ENCODE data around the gene ZNF267.
A peak's percentile ranks its signal among the peaks of the same experiment; 100 is the strongest.
"Not testable (repeated sequence)": the region's sequence is repeated elsewhere in the genome, so short reads cannot be mapped to it uniquely, and the experiment has no call there.

The ZNF267 gene

DNA sequence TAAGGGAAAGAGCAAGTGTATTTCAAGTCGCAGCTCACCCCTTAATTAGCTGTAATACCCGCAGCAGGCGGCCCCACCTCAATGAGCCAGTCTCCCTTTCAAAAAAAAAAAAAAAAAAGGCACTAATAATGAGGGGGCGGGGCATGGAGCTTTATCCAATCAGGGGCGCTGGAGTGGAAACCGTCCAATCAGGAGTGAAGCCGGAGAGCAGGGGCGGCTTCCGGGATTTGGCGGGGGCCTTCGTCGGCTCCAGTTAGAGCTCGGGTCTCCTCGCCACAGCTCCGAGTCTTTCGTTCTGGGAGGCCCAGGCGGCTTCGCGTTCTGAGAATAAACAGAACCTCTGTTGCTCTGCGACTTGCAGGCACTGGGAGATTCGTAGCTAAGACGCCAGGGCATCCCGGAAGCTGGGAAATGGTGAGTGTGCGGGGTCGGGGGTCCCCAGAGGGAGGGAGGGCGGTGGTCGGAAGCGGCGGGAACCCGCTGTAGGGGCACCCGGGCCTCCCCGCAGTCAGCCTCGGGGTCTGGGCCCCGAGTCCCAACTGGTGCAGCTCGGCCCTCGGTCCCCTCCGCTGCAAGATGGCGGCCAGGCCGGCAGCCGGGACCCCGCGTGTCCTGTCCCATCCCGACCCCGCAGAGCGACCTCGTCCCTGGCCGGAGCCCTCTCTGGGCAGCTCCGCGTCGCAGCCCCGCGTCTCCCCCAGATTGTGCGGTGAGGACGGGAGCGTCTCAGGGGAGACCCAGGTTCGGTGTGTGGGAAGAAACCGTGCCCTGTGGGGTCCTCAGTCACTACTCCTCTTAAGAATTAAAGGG lies at the start of gene ZNF267:
ZNF267 (plus strand) TSS at position 252 of the 810 bp plus-strand sequence; CDS start at position 412, 160 bp downstream.
- Histone ChIP-seq H3K36me3 (ENCODE audit: insufficient read depth, low read length) (no peaks in the 10 kb centered on the region), H3K9ac (ENCODE audit: low read length) (peak within 1 kb of the TSS; percentile 87), H3K4me1 (ENCODE audit: insufficient read depth, low read length) (peaks cover 37% of the 10 kb centered on the region), H3K27me3 (ENCODE audit: control insufficient read depth in 1 of 2, insufficient read depth in 2 of 2, low read length in 2 of 2) (no peaks in the 10 kb centered on the region), H3K27ac (ENCODE audit: low read depth, low read length) (peak within 1 kb of the TSS; percentile 99), H3K4me3 (ENCODE audit: low read depth in 1 of 2, low read length in 2 of 2) (peak within 1 kb of the TSS; percentile 82 to 99), H3K9me3 (ENCODE audit: low read length) (no peaks in the 10 kb centered on the region)

DNA sequence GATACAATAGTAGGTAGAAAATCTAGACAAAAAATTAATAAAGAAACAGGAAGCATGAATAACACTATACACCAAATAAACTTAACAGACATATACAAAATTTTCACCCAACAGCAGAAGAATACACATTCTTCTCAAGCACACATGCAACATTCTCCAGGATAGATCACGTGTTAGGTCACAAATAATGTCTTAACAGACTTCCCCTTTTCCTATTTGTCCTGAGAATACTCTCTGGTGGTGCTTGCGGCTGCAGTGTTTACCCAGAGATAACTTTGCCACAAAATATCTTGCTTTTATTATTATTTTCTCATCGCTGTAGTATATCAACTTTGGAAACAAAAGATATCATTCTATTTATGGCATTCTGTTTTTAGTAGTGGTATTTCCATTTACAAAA lies 40.6 kb upstream of the ZNF267 start:
- no peak overlapping the region for H3K27ac ChIP-seq (ENCODE audit: low read depth, low read length)
- no peaks in the 10 kb centered on the region for H3K27me3 ChIP-seq (ENCODE audit: control insufficient read depth in 1 of 2, insufficient read depth in 2 of 2, low read length in 2 of 2)
- H3K9me3 ChIP-seq (ENCODE audit: low read length): no peaks in the 10 kb centered on the region
- no peak overlapping the region for H3K4me3 ChIP-seq (ENCODE audit: low read depth in 1 of 2, low read length in 2 of 2)
- no peaks in the 10 kb centered on the region for H3K4me1 ChIP-seq (ENCODE audit: insufficient read depth, low read length)
- no peak overlapping the region for H3K9ac ChIP-seq (ENCODE audit: low read length)
- no peaks in the 10 kb centered on the region for H3K36me3 ChIP-seq (ENCODE audit: insufficient read depth, low read length)

DNA sequence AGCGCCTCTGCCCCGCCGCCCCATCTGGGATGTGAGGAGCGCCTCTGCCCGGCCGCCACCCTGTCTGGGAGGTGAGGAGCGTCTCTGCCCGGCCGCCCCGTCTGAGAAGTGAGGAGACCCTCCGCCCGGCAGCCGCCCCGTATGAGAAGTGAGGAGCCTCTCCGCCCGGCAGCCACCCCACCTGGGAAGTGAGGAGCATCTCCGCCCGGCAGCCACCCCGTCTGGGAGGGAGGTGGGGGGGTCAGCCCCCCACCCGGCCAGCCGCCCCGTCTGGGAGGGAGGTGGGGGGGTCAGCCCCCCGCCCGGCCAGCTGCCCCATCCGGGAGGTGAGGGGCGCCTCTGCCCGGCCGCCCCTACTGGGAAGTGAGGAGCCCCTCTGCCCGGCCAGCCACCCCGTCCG lies 37.2 kb upstream of the ZNF267 start:
- not testable (repeated sequence) for H3K9ac ChIP-seq (ENCODE audit: low read length); H3K9me3 ChIP-seq (ENCODE audit: low read length); H3K4me1 ChIP-seq (ENCODE audit: insufficient read depth, low read length); H3K27me3 ChIP-seq (ENCODE audit: control insufficient read depth in 1 of 2, insufficient read depth in 2 of 2, low read length in 2 of 2); H3K27ac ChIP-seq (ENCODE audit: low read depth, low read length); H3K36me3 ChIP-seq (ENCODE audit: insufficient read depth, low read length); H3K4me3 ChIP-seq (ENCODE audit: low read depth in 1 of 2, low read length in 2 of 2)

DNA sequence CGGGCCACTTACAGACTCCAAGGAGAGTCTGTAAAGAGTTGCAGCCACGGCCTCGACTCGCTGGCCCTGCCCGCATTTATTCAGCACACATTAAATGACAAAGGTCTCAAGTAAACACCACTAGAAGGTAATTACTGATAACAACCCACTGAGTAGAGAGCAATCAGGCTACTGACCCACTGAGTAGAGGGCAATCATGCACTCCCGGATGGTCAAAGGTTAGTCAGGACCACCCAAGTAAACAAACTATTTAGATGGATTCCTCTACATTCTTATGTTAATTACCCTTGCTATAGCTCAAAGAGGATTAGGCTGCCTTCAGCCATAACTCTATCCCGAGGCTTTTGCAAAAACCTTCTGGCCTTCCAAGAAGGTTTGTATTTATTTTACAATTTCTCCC lies 30.7 kb upstream of the ZNF267 start:
- Histone ChIP-seq H3K4me1 (ENCODE audit: insufficient read depth, low read length) (no peaks in the 10 kb centered on the region), H3K36me3 (ENCODE audit: insufficient read depth, low read length) (no peaks in the 10 kb centered on the region), H3K4me3 (ENCODE audit: low read depth in 1 of 2, low read length in 2 of 2) (no peak overlapping the region), H3K9ac (ENCODE audit: low read length) (no peak overlapping the region), H3K27me3 (ENCODE audit: control insufficient read depth in 1 of 2, insufficient read depth in 2 of 2, low read length in 2 of 2) (no peaks in the 10 kb centered on the region), H3K27ac (ENCODE audit: low read depth, low read length) (no peak overlapping the region), H3K9me3 (ENCODE audit: low read length) (no peaks in the 10 kb centered on the region)

DNA sequence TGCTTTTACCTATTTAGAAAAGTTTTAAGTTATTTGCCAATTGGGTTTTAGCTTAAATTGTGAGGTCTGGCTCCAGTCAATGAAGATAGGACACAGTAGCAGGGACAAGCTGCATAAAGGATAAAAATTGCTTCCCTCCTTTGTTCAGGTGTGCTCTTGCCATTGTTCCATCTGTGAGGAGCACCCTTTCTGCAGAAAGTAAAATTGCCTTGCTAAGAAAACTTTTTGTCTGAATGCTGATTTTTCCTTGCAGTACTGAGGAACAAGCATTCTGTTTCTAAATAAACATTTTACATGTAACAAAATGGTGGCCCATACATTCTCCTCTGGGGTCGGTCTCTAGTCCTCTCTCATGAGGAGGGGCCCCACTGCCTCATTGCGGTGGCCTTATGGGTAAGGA lies 25.0 kb upstream of the ZNF267 start:
- H3K27ac ChIP-seq (ENCODE audit: low read depth, low read length); H3K36me3 ChIP-seq (ENCODE audit: insufficient read depth, low read length); H3K4me3 ChIP-seq (ENCODE audit: low read depth in 1 of 2, low read length in 2 of 2); H3K27me3 ChIP-seq (ENCODE audit: control insufficient read depth in 1 of 2, insufficient read depth in 2 of 2, low read length in 2 of 2); H3K9me3 ChIP-seq (ENCODE audit: low read length); H3K9ac ChIP-seq (ENCODE audit: low read length); H3K4me1 ChIP-seq (ENCODE audit: insufficient read depth, low read length): not testable (repeated sequence)

DNA sequence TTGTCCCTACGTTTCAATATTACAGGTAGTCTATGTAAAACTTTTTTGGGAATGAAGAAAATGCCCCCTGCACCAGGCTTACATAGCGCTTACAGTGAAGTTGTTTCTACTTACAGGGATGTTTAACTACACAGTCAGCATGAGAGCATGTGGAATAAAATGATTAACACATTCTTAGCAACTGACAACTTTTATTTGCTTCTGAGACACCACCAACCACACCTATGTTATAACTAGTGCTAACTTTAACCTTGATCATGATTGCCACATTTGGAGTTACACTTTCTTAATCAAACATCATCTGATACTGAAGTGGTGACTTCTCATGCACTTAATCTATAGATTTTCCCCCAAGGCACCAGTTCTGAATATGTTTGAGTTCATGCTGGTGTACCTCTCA lies 20.3 kb upstream of the ZNF267 start:
- Histone ChIP-seq H3K36me3 (ENCODE audit: insufficient read depth, low read length) (no peaks in the 10 kb centered on the region), H3K27me3 (ENCODE audit: control insufficient read depth in 1 of 2, insufficient read depth in 2 of 2, low read length in 2 of 2) (no peaks in the 10 kb centered on the region), H3K9ac (ENCODE audit: low read length) (no peak overlapping the region), H3K9me3 (ENCODE audit: low read length) (no peaks in the 10 kb centered on the region), H3K4me1 (ENCODE audit: insufficient read depth, low read length) (no peaks in the 10 kb centered on the region), H3K4me3 (ENCODE audit: low read depth in 1 of 2, low read length in 2 of 2) (no peak overlapping the region), H3K27ac (ENCODE audit: low read depth, low read length) (no peak overlapping the region)

DNA sequence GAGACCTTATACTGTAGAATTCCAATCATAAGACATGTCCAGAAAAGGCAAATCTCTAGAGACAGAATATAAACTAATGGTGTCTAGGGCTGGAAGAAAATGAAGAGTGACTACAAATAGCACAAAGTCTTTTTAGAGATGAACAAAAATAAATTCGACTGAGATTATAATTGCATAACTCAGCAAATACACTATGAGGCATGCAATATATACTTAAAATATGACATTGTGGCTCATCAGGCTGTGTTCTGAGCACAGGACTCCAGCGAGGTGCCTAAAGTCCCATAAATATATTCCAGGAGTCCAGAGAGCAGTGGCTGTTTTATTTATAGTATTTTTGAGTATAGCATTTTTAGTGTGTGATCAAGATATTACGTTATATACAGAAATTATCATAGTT lies 13.1 kb upstream of the ZNF267 start:
- Histone ChIP-seq H3K9me3 (ENCODE audit: low read length) (no peaks in the 10 kb centered on the region), H3K4me1 (ENCODE audit: insufficient read depth, low read length) (no peaks in the 10 kb centered on the region), H3K36me3 (ENCODE audit: insufficient read depth, low read length) (no peaks in the 10 kb centered on the region), H3K27me3 (ENCODE audit: control insufficient read depth in 1 of 2, insufficient read depth in 2 of 2, low read length in 2 of 2) (no peaks in the 10 kb centered on the region), H3K4me3 (ENCODE audit: low read depth in 1 of 2, low read length in 2 of 2) (no peak overlapping the region), H3K9ac (ENCODE audit: low read length) (no peak overlapping the region), H3K27ac (ENCODE audit: low read depth, low read length) (no peak overlapping the region)

DNA sequence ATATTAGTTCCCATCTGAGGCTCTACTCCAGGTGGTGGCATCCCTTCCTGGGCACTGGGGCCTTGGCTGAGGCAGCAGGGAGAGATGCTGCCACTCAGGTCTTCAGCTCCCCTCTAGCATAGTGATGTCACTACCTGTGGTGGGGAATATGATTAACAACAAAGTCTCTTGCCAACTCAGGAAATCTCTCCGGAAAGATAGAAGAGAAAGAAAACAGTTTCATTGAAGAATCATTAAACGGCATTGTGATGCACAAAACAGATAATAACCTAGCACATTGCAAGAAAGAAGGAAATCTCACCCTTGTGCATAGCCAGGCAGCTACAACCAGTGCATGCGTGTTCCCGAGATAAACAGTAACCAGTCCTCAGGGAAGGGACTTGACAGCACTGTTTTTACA lies 12.2 kb upstream of the ZNF267 start:
- no peak overlapping the region for H3K27ac ChIP-seq (ENCODE audit: low read depth, low read length)

DNA sequence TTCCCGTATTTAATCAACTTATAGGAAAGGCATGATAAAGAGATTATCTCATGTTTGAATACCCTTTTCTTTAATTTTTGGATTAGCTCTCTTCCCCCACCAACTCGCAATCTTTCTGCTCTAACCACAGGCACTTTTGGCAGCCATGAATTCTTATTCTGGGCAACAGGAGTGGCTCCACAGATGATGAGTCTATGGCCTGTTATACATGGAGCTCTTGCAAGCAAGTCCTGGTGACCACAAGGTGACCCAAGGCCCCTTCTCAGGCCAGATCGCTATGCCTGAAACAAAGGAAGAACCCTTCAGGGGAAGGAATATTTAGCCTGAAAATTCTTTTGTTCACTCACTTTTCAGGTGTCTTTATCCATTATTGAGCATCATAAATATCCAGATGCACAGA lies 10.8 kb upstream of the ZNF267 start:
- H3K9ac ChIP-seq (ENCODE audit: low read length): no peak overlapping the region
- no peaks in the 10 kb centered on the region for H3K9me3 ChIP-seq (ENCODE audit: low read length)
- no peaks in the 10 kb centered on the region for H3K27me3 ChIP-seq (ENCODE audit: control insufficient read depth in 1 of 2, insufficient read depth in 2 of 2, low read length in 2 of 2)
- H3K4me1 ChIP-seq (ENCODE audit: insufficient read depth, low read length): no peaks in the 10 kb centered on the region
- H3K4me3 ChIP-seq (ENCODE audit: low read depth in 1 of 2, low read length in 2 of 2): no peak overlapping the region
- no peaks in the 10 kb centered on the region for H3K36me3 ChIP-seq (ENCODE audit: insufficient read depth, low read length)
- H3K27ac ChIP-seq (ENCODE audit: low read depth, low read length): no peak overlapping the region

More for the DNA sequence above, 12.2 kb upstream of the ZNF267 start:
- H3K4me3 ChIP-seq (ENCODE audit: low read depth in 1 of 2, low read length in 2 of 2): no peak overlapping the region
- no peaks in the 10 kb centered on the region for H3K36me3 ChIP-seq (ENCODE audit: insufficient read depth, low read length)
- H3K9ac ChIP-seq (ENCODE audit: low read length): no peak overlapping the region
- H3K9me3 ChIP-seq (ENCODE audit: low read length): no peaks in the 10 kb centered on the region
- H3K27me3 ChIP-seq (ENCODE audit: control insufficient read depth in 1 of 2, insufficient read depth in 2 of 2, low read length in 2 of 2): no peaks in the 10 kb centered on the region
- no peaks in the 10 kb centered on the region for H3K4me1 ChIP-seq (ENCODE audit: insufficient read depth, low read length)

DNA sequence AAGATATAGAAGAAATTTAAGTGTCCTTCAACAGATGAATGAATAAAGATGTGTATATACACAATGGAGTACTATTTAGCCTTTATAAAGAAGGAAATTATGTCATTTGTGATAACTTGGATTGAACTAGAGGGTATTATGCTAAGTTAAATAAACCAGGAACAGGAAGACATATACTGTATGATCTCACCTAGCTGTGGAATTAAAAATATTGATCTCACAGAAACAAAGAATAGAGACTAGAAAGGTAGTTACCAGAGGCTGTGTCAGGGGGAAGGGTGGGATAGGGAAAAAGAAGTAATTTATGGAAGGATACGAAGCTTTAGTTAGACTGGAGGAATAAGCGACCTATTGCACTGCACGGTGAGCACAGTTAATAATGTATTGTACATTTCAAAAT lies 5.4 kb upstream of the ZNF267 start:
- Histone ChIP-seq H3K27me3 (ENCODE audit: control insufficient read depth in 1 of 2, insufficient read depth in 2 of 2, low read length in 2 of 2) (no peaks in the 10 kb centered on the region), H3K4me3 (ENCODE audit: low read depth in 1 of 2, low read length in 2 of 2) (no peak overlapping the region), H3K9ac (ENCODE audit: low read length) (no peak overlapping the region), H3K27ac (ENCODE audit: low read depth, low read length) (no peak overlapping the region), H3K36me3 (ENCODE audit: insufficient read depth, low read length) (no peaks in the 10 kb centered on the region), H3K9me3 (ENCODE audit: low read length) (no peaks in the 10 kb centered on the region), H3K4me1 (ENCODE audit: insufficient read depth, low read length) (peaks cover 3% of the 10 kb centered on the region)

DNA sequence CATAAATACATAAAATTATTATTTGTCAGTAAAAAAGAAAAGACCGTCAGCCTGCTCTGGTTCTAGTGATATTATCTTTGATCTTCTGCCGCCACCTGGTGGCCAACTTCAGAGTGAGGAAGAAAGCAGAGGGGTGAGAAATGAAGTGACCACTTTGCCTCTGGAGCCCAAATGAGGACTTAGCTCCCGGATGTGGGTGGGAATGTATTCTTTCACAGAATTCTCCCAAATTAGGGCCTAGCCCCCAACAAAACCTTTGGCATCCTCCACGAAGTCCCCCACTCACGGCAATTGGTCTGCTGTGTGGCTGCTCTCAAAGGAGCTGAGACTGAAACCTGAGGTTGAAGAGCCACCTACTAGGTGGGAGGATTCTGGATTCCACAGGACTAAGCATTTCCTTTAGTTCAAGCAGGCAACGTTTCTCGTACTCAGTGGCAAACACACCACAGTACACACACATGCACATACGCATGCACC lies 4.9 kb upstream of the ZNF267 start:
- Histone ChIP-seq H3K4me1 (ENCODE audit: insufficient read depth, low read length) (peaks cover 5% of the 10 kb centered on the region), H3K9ac (ENCODE audit: low read length) (no peak overlapping the region), H3K27me3 (ENCODE audit: control insufficient read depth in 1 of 2, insufficient read depth in 2 of 2, low read length in 2 of 2) (no peaks in the 10 kb centered on the region), H3K27ac (ENCODE audit: low read depth, low read length) (no peak overlapping the region), H3K36me3 (ENCODE audit: insufficient read depth, low read length) (no peaks in the 10 kb centered on the region), H3K9me3 (ENCODE audit: low read length) (no peaks in the 10 kb centered on the region), H3K4me3 (ENCODE audit: low read depth in 1 of 2, low read length in 2 of 2) (no peak overlapping the region)

Measured in muscle layer of colon (tissue), 2 donors.